ENCODE measurements around the gene ZRANB3.
"Not testable (repeated sequence)": the region's sequence is repeated elsewhere in the genome, so short reads cannot be mapped to it uniquely, and the experiment has no call there.

Gene ZRANB3

DNA sequence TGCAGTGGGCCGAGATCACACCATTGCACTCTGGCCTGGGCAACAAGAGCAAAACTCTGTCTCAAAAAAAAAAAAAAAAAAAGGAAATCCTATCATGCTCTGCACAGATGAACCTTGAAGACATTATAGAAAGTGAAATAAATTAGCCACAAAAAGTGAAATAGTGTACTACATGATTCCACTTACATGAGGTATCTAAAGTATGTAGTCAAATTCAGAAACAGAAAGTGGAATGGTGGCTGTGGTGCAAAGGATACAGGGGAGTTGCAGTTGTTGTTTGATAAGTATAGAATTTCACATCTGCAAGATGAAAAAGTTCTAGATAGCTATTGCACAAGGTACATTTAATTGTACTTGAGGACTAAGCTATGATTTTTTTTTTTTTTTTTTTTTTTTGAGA lies 5.2 kb downstream of the ZRANB3 start:
- Mint-ChIP-seq H3K4me3 (no peak overlapping the region), H3K36me3 (peaks cover 3% of the 10 kb centered on the region), H3K4me1 (no peaks in the 10 kb centered on the region), H3K9me3 (no peaks in the 10 kb centered on the region), H3K27ac (no peak overlapping the region)
- ATAC-seq (no peak), DNase-seq (ENCODE audit: low spot score in 2 of 2) (no peak)

DNA sequence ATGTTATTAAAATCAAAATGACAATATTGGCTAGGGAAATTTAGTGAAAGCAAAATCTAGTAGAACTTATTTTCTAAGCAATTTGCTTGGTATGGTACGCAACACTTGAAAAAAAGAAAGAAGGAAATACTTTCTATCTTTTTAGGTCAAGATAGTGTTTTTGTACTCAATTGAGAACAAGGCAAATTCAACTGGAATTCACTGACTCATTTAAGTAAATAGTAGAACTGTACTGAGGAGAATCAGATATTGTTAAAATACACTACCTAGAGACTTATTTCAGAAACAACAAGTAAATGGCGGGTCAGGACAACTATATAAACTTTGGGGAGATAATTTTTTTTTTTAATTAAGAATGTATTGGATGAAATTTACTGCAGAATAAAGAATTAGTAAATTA lies 18.9 kb downstream of the ZRANB3 start:
- Mint-ChIP-seq H3K27ac (no peak overlapping the region), H3K4me1 (no peaks in the 10 kb centered on the region), H3K4me3 (no peak overlapping the region), H3K9me3 (no peaks in the 10 kb centered on the region), H3K36me3 (no peaks in the 10 kb centered on the region)
- ATAC-seq (no peak), DNase-seq (ENCODE audit: low spot score in 2 of 2) (no peak)

GRCh38 chr2:135510577-135510976 lies 20.4 kb downstream of the ZRANB3 start:
- H3K27ac Mint-ChIP-seq: peak overlapping the region; percentile 10
- H3K9me3 Mint-ChIP-seq: no peaks in the 10 kb centered on the region
- H3K4me1 Mint-ChIP-seq: no peaks in the 10 kb centered on the region
- H3K4me3 Mint-ChIP-seq: no peak overlapping the region
- ATAC-seq (no peak), DNase-seq (ENCODE audit: low spot score in 2 of 2) (no peak)
- H3K36me3 Mint-ChIP-seq: no peaks in the 10 kb centered on the region

DNA sequence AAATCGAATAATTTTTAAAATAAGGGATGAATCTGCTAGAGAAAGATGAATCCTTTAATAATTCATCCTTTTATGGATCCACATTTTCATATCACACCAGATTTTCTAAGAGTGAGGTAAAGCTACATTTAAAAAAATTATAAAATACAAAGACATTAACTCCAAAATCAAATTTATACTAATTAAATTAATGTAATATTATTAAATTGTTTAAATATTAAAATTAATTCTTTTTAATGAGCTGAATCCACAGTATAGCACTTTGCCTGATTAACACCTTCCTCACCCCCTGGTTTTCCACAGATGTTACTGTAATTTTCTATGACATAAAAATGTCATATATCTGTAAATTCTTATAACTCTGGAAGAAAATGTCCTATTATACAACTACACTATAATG lies 26.2 kb downstream of the ZRANB3 start:
- H3K4me1 Mint-ChIP-seq: no peaks in the 10 kb centered on the region
- ATAC-seq (no peak), DNase-seq (ENCODE audit: low spot score in 2 of 2) (no peak)
- no peak overlapping the region for H3K4me3 Mint-ChIP-seq
- no peak overlapping the region for H3K27ac Mint-ChIP-seq
- H3K36me3 Mint-ChIP-seq: no peaks in the 10 kb centered on the region
- H3K9me3 Mint-ChIP-seq: peaks cover 3% of the 10 kb centered on the region

DNA sequence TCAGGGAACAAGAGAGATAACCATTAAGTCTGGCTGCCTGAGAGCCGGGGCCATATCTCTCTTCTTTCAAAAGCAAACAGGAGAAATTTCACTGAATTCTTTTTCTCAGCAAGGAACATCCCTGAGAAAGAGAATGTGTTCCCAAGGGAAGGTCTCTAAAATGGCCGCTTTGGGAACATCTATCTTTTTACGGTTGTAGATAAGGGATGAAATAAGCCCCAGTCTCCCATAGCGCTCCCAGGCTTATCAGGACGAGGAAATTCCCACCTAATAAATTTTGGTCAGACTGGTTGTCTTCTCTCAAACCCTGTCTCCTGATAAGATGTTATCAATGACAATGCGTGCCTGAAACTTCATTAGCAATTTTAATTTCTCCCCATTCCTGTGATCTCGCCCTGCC lies 32.4 kb downstream of the ZRANB3 start:
- H3K4me3 Mint-ChIP-seq; H3K4me1 Mint-ChIP-seq; H3K27ac Mint-ChIP-seq; DNase-seq (ENCODE audit: low spot score in 2 of 2); ATAC-seq; H3K36me3 Mint-ChIP-seq: not testable (repeated sequence)
- H3K9me3 Mint-ChIP-seq: peaks cover 20% of the 10 kb centered on the region

GRCh38 chr2:135494917-135495316 lies 36.1 kb downstream of the ZRANB3 start:
- DNase-seq (ENCODE audit: low spot score in 2 of 2) (no peak), ATAC-seq (no peak)
- Mint-ChIP-seq H3K27ac (no peak overlapping the region), H3K9me3 (peaks cover 18% of the 10 kb centered on the region), H3K4me3 (no peak overlapping the region), H3K4me1 (no peaks in the 10 kb centered on the region), H3K36me3 (peaks cover 6% of the 10 kb centered on the region)

DNA sequence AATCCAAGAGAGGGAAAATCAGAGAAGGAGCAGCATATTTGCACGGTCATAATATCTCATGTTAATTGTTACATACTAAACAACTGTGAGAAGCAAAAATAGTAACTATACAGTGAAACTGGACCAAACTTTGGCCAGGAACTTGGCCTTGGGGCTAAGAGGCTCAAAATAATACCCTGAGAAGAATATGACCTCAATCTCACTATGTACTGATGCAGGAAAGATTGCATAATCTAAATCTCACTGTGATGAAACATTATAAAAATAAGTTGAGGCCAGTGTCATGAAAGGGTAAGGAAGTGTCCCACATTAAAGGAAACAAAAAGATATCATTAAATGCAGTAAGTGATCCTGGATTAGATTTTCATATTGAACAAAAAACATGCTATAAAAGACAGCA lies 36.5 kb downstream of the ZRANB3 start:
- peaks cover 6% of the 10 kb centered on the region for H3K36me3 Mint-ChIP-seq
- H3K9me3 Mint-ChIP-seq: peaks cover 16% of the 10 kb centered on the region
- no peak overlapping the region for H3K4me3 Mint-ChIP-seq
- no peak overlapping the region for H3K27ac Mint-ChIP-seq
- no peak for ATAC-seq
- no peaks in the 10 kb centered on the region for H3K4me1 Mint-ChIP-seq
- DNase-seq (ENCODE audit: low spot score in 2 of 2): no peak

DNA sequence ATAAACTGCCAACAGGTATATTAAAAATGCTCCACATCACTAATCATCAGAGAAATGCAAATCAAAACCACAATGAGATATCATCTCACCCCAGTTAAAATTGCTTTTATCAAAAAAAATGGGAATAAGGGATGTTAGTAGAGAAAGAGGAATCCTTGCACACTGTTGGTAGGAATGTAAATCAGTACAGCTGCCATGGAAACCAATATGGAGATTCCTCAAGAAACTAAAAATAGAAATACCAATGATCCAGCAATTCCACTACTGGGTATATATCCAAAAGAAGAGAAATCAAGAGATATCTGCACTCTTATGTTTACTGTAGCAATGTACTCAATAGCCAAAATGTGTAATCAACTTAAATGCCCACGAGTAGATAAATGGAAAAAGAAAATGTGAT lies 40.6 kb downstream of the ZRANB3 start:
- Mint-ChIP-seq H3K4me3 (no peak overlapping the region), H3K4me1 (no peaks in the 10 kb centered on the region), H3K27ac (no peak overlapping the region), H3K9me3 (peaks cover 8% of the 10 kb centered on the region), H3K36me3 (no peaks in the 10 kb centered on the region)
- ATAC-seq (no peak), DNase-seq (ENCODE audit: low spot score in 2 of 2) (no peak)

- H3K4me1 Mint-ChIP-seq: no peaks in the 10 kb centered on the region
- DNase-seq (ENCODE audit: low spot score in 2 of 2): no peak
- ATAC-seq: no peak
- no peak overlapping the region for H3K27ac Mint-ChIP-seq
- H3K4me3 Mint-ChIP-seq: no peak overlapping the region
- peaks cover 6% of the 10 kb centered on the region for H3K9me3 Mint-ChIP-seq
- H3K36me3 Mint-ChIP-seq: no peaks in the 10 kb centered on the region
These were observed 45.6 kb downstream of the ZRANB3 start for GRCh38 chr2:135485441-135485840.

- Mint-ChIP-seq H3K4me1 (no peaks in the 10 kb centered on the region), H3K4me3 (no peak overlapping the region), H3K9me3 (no peaks in the 10 kb centered on the region), H3K36me3 (no peaks in the 10 kb centered on the region), H3K27ac (no peak overlapping the region)
- ATAC-seq (peak; percentile 40), DNase-seq (ENCODE audit: low spot score in 2 of 2) (no peak)
These were observed 55.9 kb downstream of the ZRANB3 start for GRCh38 chr2:135475128-135475527.

GRCh38 chr2:135473567-135473966 lies 57.5 kb downstream of the ZRANB3 start:
- no peak overlapping the region for H3K27ac Mint-ChIP-seq
- no peaks in the 10 kb centered on the region for H3K36me3 Mint-ChIP-seq
- no peaks in the 10 kb centered on the region for H3K4me1 Mint-ChIP-seq
- DNase-seq (ENCODE audit: low spot score in 2 of 2): no peak
- no peak overlapping the region for H3K4me3 Mint-ChIP-seq
- H3K9me3 Mint-ChIP-seq: no peaks in the 10 kb centered on the region
- ATAC-seq: no peak

- Mint-ChIP-seq H3K4me3 (no peak overlapping the region), H3K36me3 (no peaks in the 10 kb centered on the region), H3K4me1 (no peaks in the 10 kb centered on the region), H3K27ac (no peak overlapping the region), H3K9me3 (no peaks in the 10 kb centered on the region)
- ATAC-seq (no peak), DNase-seq (ENCODE audit: low spot score in 2 of 2) (no peak)
These were observed 59.9 kb downstream of the ZRANB3 start for GRCh38 chr2:135471106-135471505.

- peaks cover 10% of the 10 kb centered on the region for H3K9me3 Mint-ChIP-seq
- H3K27ac Mint-ChIP-seq: no peak overlapping the region
- no peaks in the 10 kb centered on the region for H3K36me3 Mint-ChIP-seq
- ATAC-seq (no peak), DNase-seq (ENCODE audit: low spot score in 2 of 2) (no peak)
- no peak overlapping the region for H3K4me3 Mint-ChIP-seq
- H3K4me1 Mint-ChIP-seq: no peaks in the 10 kb centered on the region
These were observed 73.7 kb downstream of the ZRANB3 start for GRCh38 chr2:135457279-135457678.

DNA sequence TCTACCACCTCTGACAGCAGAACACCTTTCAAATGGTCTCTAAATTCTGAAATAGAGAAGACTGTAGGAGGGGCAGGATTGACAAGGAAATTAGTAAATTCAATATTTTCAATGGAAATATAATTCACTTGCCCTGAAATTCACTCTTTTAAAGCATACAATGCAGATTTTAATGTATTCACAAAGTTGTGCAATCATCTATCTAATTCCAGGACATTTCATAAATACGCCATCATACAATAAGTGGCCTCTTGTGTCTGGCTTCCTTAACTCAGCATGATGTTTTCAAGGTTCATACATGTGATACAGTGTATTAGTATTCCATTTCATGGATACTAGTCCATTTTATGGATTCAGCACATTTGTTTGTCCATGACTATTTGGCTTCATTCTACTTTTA lies 74.2 kb downstream of the ZRANB3 start:
- DNase-seq (ENCODE audit: low spot score in 2 of 2) (no peak), ATAC-seq (no peak)
- H3K27ac Mint-ChIP-seq: no peak overlapping the region
- H3K4me3 Mint-ChIP-seq: no peak overlapping the region
- no peaks in the 10 kb centered on the region for H3K36me3 Mint-ChIP-seq
- no peaks in the 10 kb centered on the region for H3K4me1 Mint-ChIP-seq
- H3K9me3 Mint-ChIP-seq: peaks cover 12% of the 10 kb centered on the region

GRCh38 chr2:135456431-135456830 lies 74.6 kb downstream of the ZRANB3 start:
- ATAC-seq (no peak), DNase-seq (ENCODE audit: low spot score in 2 of 2) (no peak)
- H3K9me3 Mint-ChIP-seq: peaks cover 15% of the 10 kb centered on the region
- no peak overlapping the region for H3K4me3 Mint-ChIP-seq
- no peaks in the 10 kb centered on the region for H3K4me1 Mint-ChIP-seq
- no peaks in the 10 kb centered on the region for H3K36me3 Mint-ChIP-seq
- no peak overlapping the region for H3K27ac Mint-ChIP-seq

DNA sequence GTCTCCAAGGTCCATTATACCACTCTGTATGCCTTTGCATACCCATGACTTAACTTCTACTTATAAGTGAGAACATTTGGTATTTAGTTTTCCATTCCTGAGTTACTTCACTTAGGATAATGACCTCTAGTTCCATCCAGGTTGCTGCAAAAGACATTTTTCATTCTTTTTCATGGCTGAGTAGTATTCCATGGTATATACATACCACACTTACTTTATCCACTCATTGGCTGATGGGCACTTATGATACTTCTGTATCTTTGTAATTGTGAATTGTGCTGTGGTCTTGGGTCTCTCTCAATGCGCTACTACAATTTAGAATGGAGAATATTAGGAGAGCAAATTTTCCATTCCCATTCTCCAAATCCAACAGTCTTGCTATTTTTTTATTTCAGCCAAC lies 76.4 kb downstream of the ZRANB3 start:
- H3K27ac Mint-ChIP-seq: no peak overlapping the region
- ATAC-seq: no peak

DNA sequence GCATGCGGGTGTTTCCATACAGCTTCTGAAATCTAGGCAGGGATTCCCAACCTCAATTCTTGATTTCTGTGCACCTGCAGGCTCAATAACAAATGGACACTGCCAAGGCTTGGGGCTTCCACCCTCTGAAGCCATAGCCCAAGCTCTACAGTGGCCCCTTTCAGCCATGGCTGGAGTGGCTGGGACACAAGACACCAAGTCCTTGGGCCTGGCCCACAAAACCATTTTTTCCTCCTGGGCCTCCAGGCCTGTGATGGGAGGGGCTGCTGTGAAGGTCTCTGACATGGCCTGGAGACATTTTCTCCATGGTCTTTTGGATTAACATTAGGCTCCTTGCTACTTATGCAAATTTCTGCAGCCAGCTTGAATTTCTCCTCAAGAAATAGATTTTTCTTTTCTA lies 78.0 kb downstream of the ZRANB3 start:
- H3K36me3 Mint-ChIP-seq; ATAC-seq; H3K4me1 Mint-ChIP-seq; H3K4me3 Mint-ChIP-seq; DNase-seq (ENCODE audit: low spot score in 2 of 2); H3K27ac Mint-ChIP-seq: not testable (repeated sequence)
- H3K9me3 Mint-ChIP-seq: peaks cover 14% of the 10 kb centered on the region

More for the DNA sequence above, 76.4 kb downstream of the ZRANB3 start:
- no peak for DNase-seq (ENCODE audit: low spot score in 2 of 2)
- no peaks in the 10 kb centered on the region for H3K36me3 Mint-ChIP-seq
- peaks cover 15% of the 10 kb centered on the region for H3K9me3 Mint-ChIP-seq
- H3K4me3 Mint-ChIP-seq: no peak overlapping the region
- H3K4me1 Mint-ChIP-seq: no peaks in the 10 kb centered on the region
